ENCODE results near the gene ZRANB1.

The ZRANB1 gene

GRCh38 chr10:124977161-124977560, 35.2 kb downstream of the ZRANB1 start:
- Histone ChIP-seq H3K27me3 (ENCODE audit: insufficient read depth, poor library complexity, severe bottlenecking) (no peaks in the 10 kb centered on the region), H3K9me3 (ENCODE audit: severe bottlenecking) (no peaks in the 10 kb centered on the region), H3K36me3 (ENCODE audit: low read depth) (peaks cover 45% of the 10 kb centered on the region), H3K4me3 (ENCODE audit: severe bottlenecking) (no peak overlapping the region), H3K4me1 (ENCODE audit: insufficient read depth, poor library complexity, severe bottlenecking) (no peaks in the 10 kb centered on the region), H3K27ac (ENCODE audit: poor library complexity, severe bottlenecking) (no peak overlapping the region)
- no peak for DNase-seq (ENCODE audit: low spot score)
- no peak for ATAC-seq (ENCODE audit: low read depth)
- TF ChIP-seq CTCF (IDR thresholded peaks at IDR 0.05; ENCODE audit: poor library complexity, severe bottlenecking), result no peak

- Histone ChIP-seq H3K9me3 (ENCODE audit: severe bottlenecking) (no peaks in the 10 kb centered on the region), H3K4me1 (ENCODE audit: insufficient read depth, poor library complexity, severe bottlenecking) (no peaks in the 10 kb centered on the region), H3K27ac (ENCODE audit: poor library complexity, severe bottlenecking) (no peak overlapping the region), H3K4me3 (ENCODE audit: severe bottlenecking) (no peak overlapping the region), H3K36me3 (ENCODE audit: low read depth) (peaks cover 51% of the 10 kb centered on the region), H3K27me3 (ENCODE audit: insufficient read depth, poor library complexity, severe bottlenecking) (no peaks in the 10 kb centered on the region)
- ATAC-seq (ENCODE audit: low read depth), result no peak
- TF ChIP-seq CTCF (IDR thresholded peaks at IDR 0.05; ENCODE audit: poor library complexity, severe bottlenecking), result no peak
- DNase-seq (ENCODE audit: low spot score), result no peak
These were observed 35.9 kb downstream of the ZRANB1 start for GRCh38 chr10:124977648-124978375.

GRCh38 chr10:124978376-124978725, 36.4 kb downstream of the ZRANB1 start:
- Histone ChIP-seq H3K4me3 (ENCODE audit: severe bottlenecking) (no peak overlapping the region), H3K27ac (ENCODE audit: poor library complexity, severe bottlenecking) (no peak overlapping the region), H3K9me3 (ENCODE audit: severe bottlenecking) (no peaks in the 10 kb centered on the region), H3K4me1 (ENCODE audit: insufficient read depth, poor library complexity, severe bottlenecking) (no peaks in the 10 kb centered on the region), H3K27me3 (ENCODE audit: insufficient read depth, poor library complexity, severe bottlenecking) (no peaks in the 10 kb centered on the region), H3K36me3 (ENCODE audit: low read depth) (peaks cover 52% of the 10 kb centered on the region)
- DNase-seq (ENCODE audit: low spot score) (no peak), ATAC-seq (ENCODE audit: low read depth) (no peak)
- no peak for TF ChIP-seq CTCF (IDR thresholded peaks at IDR 0.05; ENCODE audit: poor library complexity, severe bottlenecking)

GRCh38 chr10:124983321-124983720, 41.4 kb downstream of the ZRANB1 start:
- no peak for TF ChIP-seq CTCF (IDR thresholded peaks at IDR 0.05; ENCODE audit: poor library complexity, severe bottlenecking)
- DNase-seq (ENCODE audit: low spot score) (no peak), ATAC-seq (ENCODE audit: low read depth) (peak; percentile 38; the same call in 1 of the 3 replicates)
- Histone ChIP-seq H3K9me3 (ENCODE audit: severe bottlenecking) (no peaks in the 10 kb centered on the region), H3K27me3 (ENCODE audit: insufficient read depth, poor library complexity, severe bottlenecking) (no peaks in the 10 kb centered on the region), H3K27ac (ENCODE audit: poor library complexity, severe bottlenecking) (peak overlapping the region; percentile 17), H3K36me3 (ENCODE audit: low read depth) (peaks cover 77% of the 10 kb centered on the region), H3K4me3 (ENCODE audit: severe bottlenecking) (no peak overlapping the region), H3K4me1 (ENCODE audit: insufficient read depth, poor library complexity, severe bottlenecking) (no peaks in the 10 kb centered on the region)

- ATAC-seq (ENCODE audit: low read depth) (no peak), DNase-seq (ENCODE audit: low spot score) (no peak)
- Histone ChIP-seq H3K4me3 (ENCODE audit: severe bottlenecking) (no peak overlapping the region), H3K9me3 (ENCODE audit: severe bottlenecking) (no peaks in the 10 kb centered on the region), H3K27me3 (ENCODE audit: insufficient read depth, poor library complexity, severe bottlenecking) (no peaks in the 10 kb centered on the region), H3K27ac (ENCODE audit: poor library complexity, severe bottlenecking) (no peak overlapping the region), H3K4me1 (ENCODE audit: insufficient read depth, poor library complexity, severe bottlenecking) (no peaks in the 10 kb centered on the region), H3K36me3 (ENCODE audit: low read depth) (peaks cover 87% of the 10 kb centered on the region)
- no peak for TF ChIP-seq CTCF (IDR thresholded peaks at IDR 0.05; ENCODE audit: poor library complexity, severe bottlenecking)
These were observed 42.5 kb downstream of the ZRANB1 start for GRCh38 chr10:124984376-124984775.
